HEK293 (cell line): ENCODE results near the gene PHLDB1.

ENCODE experiments used
- CTCF ChIA-PET: fragments of 350-600 bp; formaldehyde crosslinking; extraction: SDS; loops from one replicate; lab custom pipeline; 2021; ENCODE audit warnings: antibody characterized with exemption; lab: Yijun Ruan, JAX
- POLR2A ChIA-PET: fragments of 300-600 bp; formaldehyde crosslinking; extraction: SDS; loops from one replicate; lab custom pipeline; 2020; ENCODE audit warnings: antibody characterized with exemption, inconsistent platforms; lab: Yijun Ruan, JAX
- H3K27ac ChIP-seq: fragments of 200-500 bp; sonication (Bioruptor generic); 2 replicates; pipeline ENCODE4 v1.5.1; 2014; ENCODE audit warnings: low read depth, low read length, control low read depth, inconsistent platforms; ENCODE audit errors: extremely low read depth
- H3K36me3 ChIP-seq, 2 experiments: fragments of 200-500 bp in 1 of 2; sonication (Bioruptor generic) in 1 of 2; 1 replicate in 1 of 2; 2 replicates in 1 of 2; pipeline ENCODE4 v1.5.1; 2014 to 2017; ENCODE audit warnings: inconsistent platforms in 2 of 2, low read length in 2 of 2; ENCODE audit not compliant: control insufficient read depth in 2 of 2, insufficient read depth in 1 of 2
- H3K4me1 ChIP-seq: fragments of 200-500 bp; sonication (Bioruptor generic); 2 replicates; pipeline ENCODE4 v1.5.1; 2014; ENCODE audit warnings: mild to moderate bottlenecking, low read length, inconsistent platforms; ENCODE audit not compliant: control insufficient read depth, insufficient read depth
- H3K4me3 ChIP-seq: 2 replicates; pipeline ENCODE4 v1.5.1; 2011; ENCODE audit warnings: low read depth, mild to moderate bottlenecking, control low read depth, low read length, moderate library complexity
- H3K9me3 ChIP-seq: fragments of 200-500 bp; sonication (Bioruptor generic); 2 replicates; pipeline ENCODE4 v1.5.1; 2014; ENCODE audit warnings: low read depth, low read length, inconsistent platforms; ENCODE audit not compliant: control insufficient read depth, insufficient read depth
- EGR2 ChIP-seq: fragments of 450-650 bp; formaldehyde crosslinking; IDR thresholded peaks from 2 replicates; pipeline ENCODE4 v1.5.1; 2016; ENCODE audit warnings: low read depth, missing biosample characterization, missing genetic modification characterization
- INSM2 ChIP-seq: fragments of 450-650 bp; formaldehyde crosslinking; IDR thresholded peaks from 2 replicates; pipeline ENCODE4 v1.5.1; 2016; ENCODE audit warnings: missing biosample characterization, missing genetic modification characterization
- ZNF16 ChIP-seq: fragments of 450-650 bp; formaldehyde crosslinking; IDR thresholded peaks from 2 replicates; pipeline ENCODE4 v1.5.1; 2016; ENCODE audit warnings: low read depth, missing biosample characterization, missing genetic modification characterization
- ZNF18 ChIP-seq: fragments of 450-650 bp; formaldehyde crosslinking; IDR thresholded peaks from 2 replicates; pipeline ENCODE4 v1.5.1; 2016; ENCODE audit warnings: missing biosample characterization, missing genetic modification characterization
- ZNF335 ChIP-seq: fragments of 450-650 bp; formaldehyde crosslinking; conservative IDR thresholded peaks from 2 replicates; pipeline ENCODE4 v1.5.1; 2016; ENCODE audit warnings: missing biosample characterization, missing genetic modification characterization
- ZNF48 ChIP-seq: fragments of 450-650 bp; formaldehyde crosslinking; IDR thresholded peaks from 2 replicates; pipeline ENCODE4 v1.5.1; 2016; ENCODE audit warnings: missing biosample characterization, missing genetic modification characterization
- ZNF513 ChIP-seq: fragments of 450-650 bp; IDR thresholded peaks from 2 replicates; pipeline ENCODE4 v1.5.1; 2018; ENCODE audit warnings: missing biosample characterization, missing genetic modification characterization
- ZNF549 ChIP-seq: fragments of 450-650 bp; IDR thresholded peaks from 2 replicates; pipeline ENCODE4 v1.5.1; 2018; ENCODE audit warnings: missing biosample characterization, missing genetic modification characterization, mild to moderate bottlenecking, inconsistent platforms, moderate library complexity
- ZNF596 ChIP-seq: fragments of 450-650 bp; IDR thresholded peaks from 2 replicates; pipeline ENCODE4 v1.5.0; 2018; ENCODE audit warnings: missing biosample characterization, mild to moderate bottlenecking, missing genetic modification characterization, moderate library complexity
- ZNF626 ChIP-seq: fragments of 450-650 bp; sonication (Bioruptor Pico); formaldehyde crosslinking; IDR thresholded peaks from 2 replicates; pipeline ENCODE4 v1.5.1; 2018; ENCODE audit warnings: missing biosample characterization, missing genetic modification characterization, inconsistent platforms
- ZNF768 ChIP-seq: fragments of 450-650 bp; formaldehyde crosslinking; IDR thresholded peaks from 2 replicates; pipeline ENCODE4 v1.5.1; 2018; ENCODE audit warnings: missing biosample characterization, mild to moderate bottlenecking, missing genetic modification characterization
- TF ChIP-seq, protein P1 (sequence below): fragments of 450-650 bp; formaldehyde crosslinking; IDR thresholded peaks from 2 replicates; pipeline ENCODE4 v1.5.1; 2016; ENCODE audit warnings: missing biosample characterization, missing genetic modification characterization, borderline replicate concordance
- TF ChIP-seq, protein P2 (sequence below): fragments of 450-650 bp; formaldehyde crosslinking; IDR thresholded peaks from 2 replicates; pipeline ENCODE4 v1.5.1; 2017; ENCODE audit warnings: missing biosample characterization, mild to moderate bottlenecking, missing genetic modification characterization, moderate library complexity
- TF ChIP-seq, protein P3 (sequence below): fragments of 450-650 bp; formaldehyde crosslinking; IDR thresholded peaks from 2 replicates; pipeline ENCODE4 v1.5.1; 2017; ENCODE audit warnings: missing biosample characterization, missing genetic modification characterization
- TF ChIP-seq, protein P4 (sequence below): fragments of 450-650 bp; formaldehyde crosslinking; IDR thresholded peaks from 2 replicates; pipeline ENCODE4 v1.5.1; 2016; ENCODE audit warnings: missing biosample characterization, missing genetic modification characterization

Gene PHLDB1

DNA sequence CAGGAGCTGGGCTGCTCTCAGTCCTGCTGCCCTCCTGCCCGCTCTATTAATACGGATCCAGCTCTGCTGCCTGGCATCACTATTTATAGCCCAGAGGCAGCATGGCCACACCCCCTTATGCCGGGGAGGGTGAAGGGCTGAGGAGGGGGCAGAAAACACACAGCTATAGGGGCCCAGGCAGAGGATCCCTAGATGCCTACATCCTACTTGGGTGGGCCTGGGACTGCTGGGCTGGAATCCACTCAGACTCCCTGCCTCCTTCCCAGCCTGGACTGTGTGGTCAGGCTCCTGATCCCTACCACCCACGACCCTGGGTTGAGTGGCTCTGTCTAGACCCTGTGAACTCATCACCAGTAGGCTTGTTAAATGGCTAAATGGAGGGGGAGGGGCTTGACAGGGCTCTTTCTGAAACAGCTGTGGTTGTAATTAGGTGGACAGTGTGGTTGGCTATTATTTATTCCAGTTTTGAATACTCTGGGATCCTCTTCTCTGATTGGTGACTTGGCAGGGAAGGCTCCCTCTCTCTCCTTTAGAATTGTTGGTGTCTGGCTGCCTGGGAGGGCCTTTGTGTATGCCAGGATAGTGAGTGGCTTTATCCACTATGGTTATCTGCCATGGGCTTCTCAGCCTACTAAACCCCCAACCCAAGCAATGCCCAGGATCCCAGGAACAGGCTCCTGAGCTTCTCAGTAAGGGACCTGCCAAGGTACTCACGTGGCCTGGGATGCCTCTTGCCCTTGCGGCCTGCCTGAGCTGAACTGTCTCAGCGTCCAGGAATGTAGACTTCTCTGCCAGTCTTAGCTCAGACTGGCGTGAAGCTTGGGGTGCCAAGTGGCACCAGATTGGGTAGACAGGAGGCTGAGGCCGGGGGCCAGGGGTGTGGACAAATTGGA lies 15.2 kb downstream of the PHLDB1 start (continued):
- no peak for TF ChIP-seq ZNF768 (tag by site-specific recombination)
- no peak for TF ChIP-seq ZNF596 (tag by site-specific recombination)
- TF ChIP-seq ZNF626 (tag by site-specific recombination): no peak

GRCh38 chr11:118623269-118623655 lies 15.8 kb downstream of the PHLDB1 start:
- ChIA-PET CTCF (interaction anchor here (0.6 to 3.8 kb wide), 7 partner anchors 11 to 286 kb away, joined by 3 to 31 read pairs (median 6); no protein-coding TSS in a partner anchor), POLR2A (interaction anchor here (1.2 to 6.5 kb wide), 3 partner anchors 11 to 17 kb away, joined by 3 to 72 read pairs (median 67); partner anchors contain the start of gene PHLDB1)
- H3K27ac ChIP-seq: peak overlapping the region; percentile 43; the same call in 1 of the 2 replicates
- H3K36me3 ChIP-seq: peaks cover 0 to 29% of the 10 kb centered on the region in 2 experiments; a peak in 1 of 3 replicates
- no peak overlapping the region for H3K4me3 ChIP-seq
- peaks cover 9% of the 10 kb centered on the region for H3K4me1 ChIP-seq
- no peaks in the 10 kb centered on the region for H3K9me3 ChIP-seq
- no peak for TF ChIP-seq ZNF16 (tag by site-specific recombination)
- TF ChIP-seq, protein P1, sequence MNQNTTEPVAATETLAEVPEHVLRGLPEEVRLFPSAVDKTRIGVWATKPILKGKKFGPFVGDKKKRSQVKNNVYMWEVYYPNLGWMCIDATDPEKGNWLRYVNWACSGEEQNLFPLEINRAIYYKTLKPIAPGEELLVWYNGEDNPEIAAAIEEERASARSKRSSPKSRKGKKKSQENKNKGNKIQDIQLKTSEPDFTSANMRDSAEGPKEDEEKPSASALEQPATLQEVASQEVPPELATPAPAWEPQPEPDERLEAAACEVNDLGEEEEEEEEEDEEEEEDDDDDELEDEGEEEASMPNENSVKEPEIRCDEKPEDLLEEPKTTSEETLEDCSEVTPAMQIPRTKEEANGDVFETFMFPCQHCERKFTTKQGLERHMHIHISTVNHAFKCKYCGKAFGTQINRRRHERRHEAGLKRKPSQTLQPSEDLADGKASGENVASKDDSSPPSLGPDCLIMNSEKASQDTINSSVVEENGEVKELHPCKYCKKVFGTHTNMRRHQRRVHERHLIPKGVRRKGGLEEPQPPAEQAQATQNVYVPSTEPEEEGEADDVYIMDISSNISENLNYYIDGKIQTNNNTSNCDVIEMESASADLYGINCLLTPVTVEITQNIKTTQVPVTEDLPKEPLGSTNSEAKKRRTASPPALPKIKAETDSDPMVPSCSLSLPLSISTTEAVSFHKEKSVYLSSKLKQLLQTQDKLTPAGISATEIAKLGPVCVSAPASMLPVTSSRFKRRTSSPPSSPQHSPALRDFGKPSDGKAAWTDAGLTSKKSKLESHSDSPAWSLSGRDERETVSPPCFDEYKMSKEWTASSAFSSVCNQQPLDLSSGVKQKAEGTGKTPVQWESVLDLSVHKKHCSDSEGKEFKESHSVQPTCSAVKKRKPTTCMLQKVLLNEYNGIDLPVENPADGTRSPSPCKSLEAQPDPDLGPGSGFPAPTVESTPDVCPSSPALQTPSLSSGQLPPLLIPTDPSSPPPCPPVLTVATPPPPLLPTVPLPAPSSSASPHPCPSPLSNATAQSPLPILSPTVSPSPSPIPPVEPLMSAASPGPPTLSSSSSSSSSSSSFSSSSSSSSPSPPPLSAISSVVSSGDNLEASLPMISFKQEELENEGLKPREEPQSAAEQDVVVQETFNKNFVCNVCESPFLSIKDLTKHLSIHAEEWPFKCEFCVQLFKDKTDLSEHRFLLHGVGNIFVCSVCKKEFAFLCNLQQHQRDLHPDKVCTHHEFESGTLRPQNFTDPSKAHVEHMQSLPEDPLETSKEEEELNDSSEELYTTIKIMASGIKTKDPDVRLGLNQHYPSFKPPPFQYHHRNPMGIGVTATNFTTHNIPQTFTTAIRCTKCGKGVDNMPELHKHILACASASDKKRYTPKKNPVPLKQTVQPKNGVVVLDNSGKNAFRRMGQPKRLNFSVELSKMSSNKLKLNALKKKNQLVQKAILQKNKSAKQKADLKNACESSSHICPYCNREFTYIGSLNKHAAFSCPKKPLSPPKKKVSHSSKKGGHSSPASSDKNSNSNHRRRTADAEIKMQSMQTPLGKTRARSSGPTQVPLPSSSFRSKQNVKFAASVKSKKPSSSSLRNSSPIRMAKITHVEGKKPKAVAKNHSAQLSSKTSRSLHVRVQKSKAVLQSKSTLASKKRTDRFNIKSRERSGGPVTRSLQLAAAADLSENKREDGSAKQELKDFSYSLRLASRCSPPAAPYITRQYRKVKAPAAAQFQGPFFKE (tag by site-specific recombination): no peak
- no peak for TF ChIP-seq ZNF48 (tag by site-specific recombination)
- no peak for TF ChIP-seq ZNF335 (tag by site-specific recombination)
- TF ChIP-seq, protein P2, sequence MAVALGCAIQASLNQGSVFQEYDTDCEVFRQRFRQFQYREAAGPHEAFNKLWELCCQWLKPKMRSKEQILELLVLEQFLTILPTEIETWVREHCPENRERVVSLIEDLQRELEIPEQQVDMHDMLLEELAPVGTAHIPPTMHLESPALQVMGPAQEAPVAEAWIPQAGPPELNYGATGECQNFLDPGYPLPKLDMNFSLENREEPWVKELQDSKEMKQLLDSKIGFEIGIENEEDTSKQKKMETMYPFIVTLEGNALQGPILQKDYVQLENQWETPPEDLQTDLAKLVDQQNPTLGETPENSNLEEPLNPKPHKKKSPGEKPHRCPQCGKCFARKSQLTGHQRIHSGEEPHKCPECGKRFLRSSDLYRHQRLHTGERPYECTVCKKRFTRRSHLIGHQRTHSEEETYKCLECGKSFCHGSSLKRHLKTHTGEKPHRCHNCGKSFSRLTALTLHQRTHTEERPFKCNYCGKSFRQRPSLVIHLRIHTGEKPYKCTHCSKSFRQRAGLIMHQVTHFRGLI (tag by site-specific recombination): no peak
- TF ChIP-seq ZNF513 (tag by site-specific recombination): no peak
- TF ChIP-seq, protein P3, sequence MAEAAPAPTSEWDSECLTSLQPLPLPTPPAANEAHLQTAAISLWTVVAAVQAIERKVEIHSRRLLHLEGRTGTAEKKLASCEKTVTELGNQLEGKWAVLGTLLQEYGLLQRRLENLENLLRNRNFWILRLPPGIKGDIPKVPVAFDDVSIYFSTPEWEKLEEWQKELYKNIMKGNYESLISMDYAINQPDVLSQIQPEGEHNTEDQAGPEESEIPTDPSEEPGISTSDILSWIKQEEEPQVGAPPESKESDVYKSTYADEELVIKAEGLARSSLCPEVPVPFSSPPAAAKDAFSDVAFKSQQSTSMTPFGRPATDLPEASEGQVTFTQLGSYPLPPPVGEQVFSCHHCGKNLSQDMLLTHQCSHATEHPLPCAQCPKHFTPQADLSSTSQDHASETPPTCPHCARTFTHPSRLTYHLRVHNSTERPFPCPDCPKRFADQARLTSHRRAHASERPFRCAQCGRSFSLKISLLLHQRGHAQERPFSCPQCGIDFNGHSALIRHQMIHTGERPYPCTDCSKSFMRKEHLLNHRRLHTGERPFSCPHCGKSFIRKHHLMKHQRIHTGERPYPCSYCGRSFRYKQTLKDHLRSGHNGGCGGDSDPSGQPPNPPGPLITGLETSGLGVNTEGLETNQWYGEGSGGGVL (tag by site-specific recombination): peak; percentile 20; the same call in 1 of the 2 replicates
- no peak for TF ChIP-seq ZNF549
- no peak; the same call in 1 of the 2 replicates for TF ChIP-seq ZNF18 (tag by site-specific recombination)
- TF ChIP-seq INSM2: no peak
- no peak for TF ChIP-seq EGR2 (tag by site-specific recombination)
- TF ChIP-seq, protein P4, sequence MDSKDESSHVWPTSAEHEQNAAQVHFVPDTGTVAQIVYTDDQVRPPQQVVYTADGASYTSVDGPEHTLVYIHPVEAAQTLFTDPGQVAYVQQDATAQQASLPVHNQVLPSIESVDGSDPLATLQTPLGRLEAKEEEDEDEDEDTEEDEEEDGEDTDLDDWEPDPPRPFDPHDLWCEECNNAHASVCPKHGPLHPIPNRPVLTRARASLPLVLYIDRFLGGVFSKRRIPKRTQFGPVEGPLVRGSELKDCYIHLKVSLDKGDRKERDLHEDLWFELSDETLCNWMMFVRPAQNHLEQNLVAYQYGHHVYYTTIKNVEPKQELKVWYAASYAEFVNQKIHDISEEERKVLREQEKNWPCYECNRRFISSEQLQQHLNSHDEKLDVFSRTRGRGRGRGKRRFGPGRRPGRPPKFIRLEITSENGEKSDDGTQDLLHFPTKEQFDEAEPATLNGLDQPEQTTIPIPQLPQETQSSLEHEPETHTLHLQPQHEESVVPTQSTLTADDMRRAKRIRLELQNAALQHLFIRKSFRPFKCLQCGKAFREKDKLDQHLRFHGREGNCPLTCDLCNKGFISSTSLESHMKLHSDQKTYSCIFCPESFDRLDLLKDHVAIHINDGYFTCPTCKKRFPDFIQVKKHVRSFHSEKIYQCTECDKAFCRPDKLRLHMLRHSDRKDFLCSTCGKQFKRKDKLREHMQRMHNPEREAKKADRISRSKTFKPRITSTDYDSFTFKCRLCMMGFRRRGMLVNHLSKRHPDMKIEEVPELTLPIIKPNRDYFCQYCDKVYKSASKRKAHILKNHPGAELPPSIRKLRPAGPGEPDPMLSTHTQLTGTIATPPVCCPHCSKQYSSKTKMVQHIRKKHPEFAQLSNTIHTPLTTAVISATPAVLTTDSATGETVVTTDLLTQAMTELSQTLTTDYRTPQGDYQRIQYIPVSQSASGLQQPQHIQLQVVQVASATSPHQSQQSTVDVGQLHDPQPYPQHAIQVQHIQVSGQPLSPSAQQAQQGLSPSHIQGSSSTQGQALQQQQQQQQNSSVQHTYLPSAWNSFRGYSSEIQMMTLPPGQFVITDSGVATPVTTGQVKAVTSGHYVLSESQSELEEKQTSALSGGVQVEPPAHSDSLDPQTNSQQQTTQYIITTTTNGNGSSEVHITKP (tag by site-specific recombination): peak; percentile 63
